Tongue (tissue), 2 donors: Measurements from ENCODE around the gene NPBWR2. TPM values are rescaled to one million over a fixed set of nuclear protein-coding genes. Genes with fewer than 3 reads are reported as not detected.

Experiments
- DNase-seq: peaks from one replicate; pipeline ENCODE4 v3.0.0-alpha.2; 2015
- total RNA-seq: library from RNA; depleted of rRNA; stranded (reverse); fragments of >200 nt; gene quantifications from one replicate; pipeline ENCODE4 v1.2.3, GENCODE V29; 2014

Gene NPBWR2
- total RNA-seq, 1 donor from 2014 or later: not detected

GRCh38 chr20:64072498-64073063, 34.8 kb downstream of the NPBWR2 start:
- DNase-seq: no peak

- DNase-seq: no peak
Measured at GRCh38 chr20:64071341-64072332, 35.7 kb downstream of the NPBWR2 start.

GRCh38 chr20:64070244-64070993, 36.9 kb downstream of the NPBWR2 start:
- DNase-seq: no peak

GRCh38 chr20:64069614-64070243, 37.6 kb downstream of the NPBWR2 start:
- peak; percentile 35 for DNase-seq

GRCh38 chr20:64069209-64069613, 38.2 kb downstream of the NPBWR2 start:
- DNase-seq: no peak

- DNase-seq: no peak
Measured at GRCh38 chr20:64068386-64069208, 38.8 kb downstream of the NPBWR2 start.

- no peak for DNase-seq
Measured at GRCh38 chr20:64067733-64068307, 39.5 kb downstream of the NPBWR2 start.

GRCh38 chr20:64067005-64067632, 40.2 kb downstream of the NPBWR2 start:
- DNase-seq: no peak

GRCh38 chr20:64065974-64066343, 41.4 kb downstream of the NPBWR2 start:
- DNase-seq: no peak

GRCh38 chr20:64065062-64065973, 42.0 kb downstream of the NPBWR2 start:
- no peak for DNase-seq

- no peak for DNase-seq
Measured at GRCh38 chr20:64064145-64064698, 43.1 kb downstream of the NPBWR2 start.

GRCh38 chr20:64063389-64064144, 43.8 kb downstream of the NPBWR2 start:
- no peak for DNase-seq

- DNase-seq: peak; percentile 98
Measured at GRCh38 chr20:64062596-64063388, 44.6 kb downstream of the NPBWR2 start, which contains the start of gene TCEA2. Gene TCEA2, plus strand, starts transcription at chr20:64063198. Its CDS starts 115 bp downstream, at chr20:64063313.

GRCh38 chr20:64062276-64062595, 45.1 kb downstream of the NPBWR2 start:
- DNase-seq: no peak

GRCh38 chr20:64058536-64058935, 48.8 kb downstream of the NPBWR2 start:
- DNase-seq: no peak

GRCh38 chr20:64057628-64058498, 49.5 kb downstream of the NPBWR2 start:
- DNase-seq: peak; percentile 79
